Lower lobe of right lung (tissue), 2 donors: ENCODE measurements around the gene ANKRD40. TPM values are rescaled to one million over a fixed set of nuclear protein-coding genes. Genes with fewer than 3 reads are reported as not detected.

Source experiments
- ATAC-seq, 2 donors: fragments of 200-7000 bp; cut with Tn5 transposase; one replicate each; pipeline ENCODE4 v1.9.1; 2020 to 2022; ENCODE audit warnings: mild to moderate bottlenecking in 2 of 2, moderate library complexity in 2 of 2
- DNase-seq: peaks from one replicate; pipeline ENCODE4 v3.0.0-alpha.2; 2020
- H3K27ac ChIP-seq: fragments of 200-600 bp; one replicate; pipeline ENCODE4 v1.8.0; 2022
- H3K27me3 ChIP-seq: fragments of 200-600 bp; one replicate; pipeline ENCODE4 v1.8.0; 2022; ENCODE audit warnings: low read depth
- H3K36me3 ChIP-seq: fragments of 200-600 bp; one replicate; pipeline ENCODE4 v1.8.0; 2022; ENCODE audit warnings: mild to moderate bottlenecking
- H3K4me1 ChIP-seq: fragments of 200-600 bp; one replicate; pipeline ENCODE4 v1.8.0; 2022
- H3K4me3 ChIP-seq: fragments of 200-600 bp; one replicate; pipeline ENCODE4 v1.8.0; 2022; ENCODE audit warnings: mild to moderate bottlenecking
- H3K9me3 ChIP-seq: fragments of 200-600 bp; one replicate; pipeline ENCODE4 v1.8.0; 2022
- CTCF ChIP-seq: fragments of 200-600 bp; IDR thresholded peaks from one replicate; pipeline ENCODE4 v1.8.0; 2022; ENCODE audit warnings: antibody characterized with exemption, mild to moderate bottlenecking
- intact Hi-C: fragments of 100-400 bp; cut with DNase I; formaldehyde crosslinking; loops from one replicate; pipeline ENCODE4 v1.11.0; 2022
- total RNA-seq: library from RNA; stranded (reverse); fragmentation: NEBNext Ultra II Directional; extraction: Animal tissue kit (Norgen Biotek cat#: 25700); gene quantifications from one replicate; pipeline ENCODE4 v1.2.1, GENCODE V29; 2021
- donor health status: DM: no; HTN: yes; CAD: no; lungs with severe emphysema.

The ANKRD40 gene
- total RNA-seq, 1 donor from 2014 or later = 49.5 TPM

- H3K27ac ChIP-seq = no peak overlapping the region
- peaks cover 35% of the 10 kb centered on the region for H3K4me1 ChIP-seq
- H3K4me3 ChIP-seq = no peak overlapping the region
- peaks cover 89% of the 10 kb centered on the region for H3K36me3 ChIP-seq
- TF ChIP-seq CTCF = no peak
- DNase-seq = no peak
- H3K27me3 ChIP-seq = no peaks in the 10 kb centered on the region
- intact Hi-C loops = loop anchor here (10.0 kb wide), 1 partner anchor 142 kb away; no protein-coding TSS in a partner anchor
- no peak for ATAC-seq
- no peaks in the 10 kb centered on the region for H3K9me3 ChIP-seq
Observed at GRCh38 chr17:50696365-50696879, 11.3 kb downstream of the ANKRD40 start.

GRCh38 chr17:50693036-50693682, 14.6 kb downstream of the ANKRD40 start:
- Histone ChIP-seq H3K4me3 (no peak overlapping the region), H3K36me3 (peaks cover 64% of the 10 kb centered on the region), H3K4me1 (peaks cover 57% of the 10 kb centered on the region), H3K27ac (peak overlapping the region; percentile 42), H3K27me3 (no peaks in the 10 kb centered on the region), H3K9me3 (no peaks in the 10 kb centered on the region)
- TF ChIP-seq CTCF = no peak
- intact Hi-C loops = loop anchor here (10.0 kb wide), 1 partner anchor 138 kb away; no protein-coding TSS in a partner anchor
- peak; percentile 68 to 84 for ATAC-seq
- no peak for DNase-seq

- intact Hi-C loops = loop anchor here (10.0 kb wide), 1 partner anchor 138 kb away; no protein-coding TSS in a partner anchor
- TF ChIP-seq CTCF = no peak
- H3K4me3 ChIP-seq = no peak overlapping the region
- H3K9me3 ChIP-seq = no peaks in the 10 kb centered on the region
- no peak for DNase-seq
- peak overlapping the region; percentile 42 for H3K27ac ChIP-seq
- H3K36me3 ChIP-seq = peaks cover 58% of the 10 kb centered on the region
- H3K27me3 ChIP-seq = no peaks in the 10 kb centered on the region
- no peak for ATAC-seq
- H3K4me1 ChIP-seq = peaks cover 57% of the 10 kb centered on the region
Observed at GRCh38 chr17:50692448-50693035, 15.2 kb downstream of the ANKRD40 start.

- no peak for TF ChIP-seq CTCF
- no peaks in the 10 kb centered on the region for H3K9me3 ChIP-seq
- H3K36me3 ChIP-seq = peaks cover 51% of the 10 kb centered on the region
- intact Hi-C loops = loop anchor here (10.0 kb wide), 1 partner anchor 137 kb away; no protein-coding TSS in a partner anchor
- peak; percentile 32 to 48 for ATAC-seq
- no peak overlapping the region for H3K27ac ChIP-seq
- H3K4me1 ChIP-seq = peaks cover 60% of the 10 kb centered on the region
- no peaks in the 10 kb centered on the region for H3K27me3 ChIP-seq
- no peak overlapping the region for H3K4me3 ChIP-seq
- DNase-seq = no peak
Observed at GRCh38 chr17:50691550-50692447, 15.9 kb downstream of the ANKRD40 start.

- intact Hi-C loops = loop anchor here (10.0 kb wide), 1 partner anchor 136 kb away; no protein-coding TSS in a partner anchor
- peaks cover 68% of the 10 kb centered on the region for H3K4me1 ChIP-seq
- no peak for ATAC-seq
- no peak for DNase-seq
- no peak overlapping the region for H3K27ac ChIP-seq
- H3K27me3 ChIP-seq = no peaks in the 10 kb centered on the region
- no peak for TF ChIP-seq CTCF
- H3K9me3 ChIP-seq = no peaks in the 10 kb centered on the region
- peaks cover 43% of the 10 kb centered on the region for H3K36me3 ChIP-seq
- H3K4me3 ChIP-seq = no peak overlapping the region
Observed at GRCh38 chr17:50690887-50691549, 16.7 kb downstream of the ANKRD40 start.
